MCF 10A (cell line): ENCODE data around the gene DUSP15. TPM values are rescaled to one million over a fixed set of nuclear protein-coding genes. Genes with fewer than 3 reads are reported as not detected.

ENCODE experiments used
- BruUV-seq: library from RNA; stranded (reverse); fragments of 400-500 nt; replicated peaks from 2 replicates; lab custom pipeline; 2021; lab: Mats Ljungman, UMichigan
- CTCF ChIA-PET: fragments of 300-600 bp; sonication (Branson Sonifier 250); formaldehyde crosslinking; extraction: SDS; loops from one replicate; lab custom pipeline; 2021; ENCODE audit warnings: antibody characterized with exemption, inconsistent platforms; lab: Yijun Ruan, JAX
- POLR2A ChIA-PET: fragments of 300-600, 350-650 bp; sonication (Branson Sonifier 250); formaldehyde crosslinking; extraction: SDS; loops from one replicate; lab custom pipeline; 2020; ENCODE audit warnings: antibody characterized with exemption, inconsistent platforms; lab: Yijun Ruan, JAX
- DNase-seq: peaks from one replicate; pipeline ENCODE4 v3.0.0-alpha.2; 2018; ENCODE audit not compliant: unreplicated experiment
- H3K27ac Mint-ChIP-seq: one replicate; pipeline ENCODE4 v1.8.0; 2022; ENCODE audit warnings: mild to moderate bottlenecking, low read depth, mixed read lengths; ENCODE audit not compliant: unreplicated experiment
- H3K27me3 Mint-ChIP-seq: one replicate; pipeline ENCODE4 v1.8.0; 2022; ENCODE audit warnings: mixed read lengths; ENCODE audit not compliant: insufficient read depth, unreplicated experiment
- H3K36me3 Mint-ChIP-seq: one replicate; pipeline ENCODE4 v1.8.0; 2022; ENCODE audit warnings: mild to moderate bottlenecking, moderate library complexity, mixed read lengths; ENCODE audit not compliant: insufficient read depth, unreplicated experiment
- H3K4me1 Mint-ChIP-seq: one replicate; pipeline ENCODE4 v1.8.0; 2022; ENCODE audit warnings: mixed read lengths; ENCODE audit not compliant: insufficient read depth, unreplicated experiment
- H3K4me3 Mint-ChIP-seq: one replicate; pipeline ENCODE4 v1.8.0; 2022; ENCODE audit warnings: mild to moderate bottlenecking, moderate library complexity, mixed read lengths; ENCODE audit not compliant: unreplicated experiment
- H3K9me3 Mint-ChIP-seq: one replicate; pipeline ENCODE4 v1.8.0; 2022; ENCODE audit warnings: mixed read lengths; ENCODE audit not compliant: unreplicated experiment
- CTCF ChIP-seq: fragments of 200-600 bp; IDR thresholded peaks from one replicate; pipeline ENCODE4 v1.8.0; 2022; ENCODE audit warnings: antibody characterized with exemption, mild to moderate bottlenecking; ENCODE audit not compliant: unreplicated experiment
- intact Hi-C: fragments of 100-400 bp; cut with micrococcal nuclease; formaldehyde crosslinking; loops from 2 replicates; pipeline ENCODE4 v1.14.1; 2022
- total RNA-seq: library from RNA; stranded (reverse); gene quantifications from 2 replicates; pipeline ENCODE4 v1.2.3, GENCODE V29; 2022

Gene DUSP15
- total RNA-seq, 1 experiment from 2014 or later = not detected

GRCh38 chr20:31907046-31907445, 36.7 kb upstream of the DUSP15 start:
- CTCF ChIA-PET = interaction anchor here (0.6 kb wide), 1 partner anchor 255 kb away, joined by 3 read pairs; no protein-coding TSS in a partner anchor
- no peaks in the 10 kb centered on the region for H3K4me1 Mint-ChIP-seq
- POLR2A ChIA-PET = no interaction called here
- no peaks in the 10 kb centered on the region for H3K36me3 Mint-ChIP-seq
- H3K27ac Mint-ChIP-seq = no peak overlapping the region
- intact Hi-C loops = no loop called here
- H3K4me3 Mint-ChIP-seq = no peak overlapping the region
- DNase-seq = no peak
- no TSS peak for BruUV-seq
- no peaks in the 10 kb centered on the region for H3K9me3 Mint-ChIP-seq
- no peak for TF ChIP-seq CTCF
- peaks cover 22% of the 10 kb centered on the region for H3K27me3 Mint-ChIP-seq

DNA sequence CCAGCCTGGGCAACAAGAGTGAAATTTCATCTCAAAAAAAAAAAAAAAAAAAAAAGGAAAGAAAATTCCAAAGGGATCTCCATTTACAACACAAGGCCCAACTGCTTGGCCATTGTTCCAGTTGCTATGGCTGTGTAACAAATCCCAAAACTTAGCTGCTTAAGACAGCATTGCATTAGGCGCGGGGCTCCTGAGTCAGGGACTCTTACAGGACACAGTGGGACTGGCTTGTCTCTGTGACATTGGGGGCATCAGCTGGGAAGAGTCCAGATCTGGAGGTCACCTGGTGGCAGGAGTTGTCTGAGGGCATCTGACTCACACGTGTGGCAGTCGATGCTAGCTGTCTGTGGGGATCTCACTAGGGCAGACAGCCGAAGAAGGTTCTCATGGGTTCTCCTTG, 35.7 kb upstream of the DUSP15 start:
- H3K9me3 Mint-ChIP-seq = no peaks in the 10 kb centered on the region
- H3K4me3 Mint-ChIP-seq = no peak overlapping the region
- H3K27ac Mint-ChIP-seq = no peak overlapping the region
- peaks cover 22% of the 10 kb centered on the region for H3K27me3 Mint-ChIP-seq
- no peaks in the 10 kb centered on the region for H3K36me3 Mint-ChIP-seq
- BruUV-seq = no TSS peak
- ChIA-PET POLR2A (no interaction called here), CTCF (no interaction called here)
- TF ChIP-seq CTCF = no peak
- no peak for DNase-seq
- no peaks in the 10 kb centered on the region for H3K4me1 Mint-ChIP-seq
- intact Hi-C loops = no loop called here

- POLR2A ChIA-PET = no interaction called here
- no peak for DNase-seq
- no peak for TF ChIP-seq CTCF
- intact Hi-C loops = no loop called here
- CTCF ChIA-PET = interaction anchor here (0.6 kb wide), 1 partner anchor 112 kb away, joined by 4 read pairs; no protein-coding TSS in a partner anchor
- Mint-ChIP-seq H3K4me1 (no peaks in the 10 kb centered on the region), H3K4me3 (no peak overlapping the region), H3K9me3 (no peaks in the 10 kb centered on the region), H3K27ac (no peak overlapping the region), H3K27me3 (peaks cover 17% of the 10 kb centered on the region), H3K36me3 (no peaks in the 10 kb centered on the region)
- BruUV-seq = no TSS peak
Observed at GRCh38 chr20:31903627-31904386, 33.5 kb upstream of the DUSP15 start.

GRCh38 chr20:31901615-31902014, 31.3 kb upstream of the DUSP15 start:
- Mint-ChIP-seq H3K27ac (no peak overlapping the region), H3K9me3 (no peaks in the 10 kb centered on the region), H3K4me3 (no peak overlapping the region), H3K27me3 (peaks cover 11% of the 10 kb centered on the region), H3K36me3 (no peaks in the 10 kb centered on the region), H3K4me1 (no peaks in the 10 kb centered on the region)
- no TSS peak for BruUV-seq
- CTCF ChIA-PET = no interaction called here
- no peak for TF ChIP-seq CTCF
- intact Hi-C loops = no loop called here
- no peak for DNase-seq
- POLR2A ChIA-PET = interaction anchor here (0.6 kb wide), 1 partner anchor 10 kb away, joined by 3 read pairs; no protein-coding TSS in a partner anchor
